ENCODE measurements around the gene NUAK1. TPM values are rescaled to one million over a fixed set of nuclear protein-coding genes. Genes with fewer than 3 reads are reported as not detected.

Gene NUAK1
- total RNA-seq, 4 donors from 2014 or later = 0.75 to 14.7 (median 3.5) TPM

GRCh38 chr12:106015646-106016045 lies 123.1 kb downstream of the NUAK1 start:
- DNase-seq = no peak
- in situ Hi-C loops (cut with MboI; ENCODE audit: low pct_ligation_motif_present in 1 of 4, low pct_unique_long_range_greater_than_20kb in 1 of 4, low sequenced_read_pairs in 3 of 4) = no loop called here

GRCh38 chr12:106013941-106014340 lies 124.8 kb downstream of the NUAK1 start:
- WGBS, 2 donors (ENCODE audit: low coverage in 1 of 2) = 90% methylated on average over 4 of the region's 4 CpGs; no CpG with 5 or more reads in 1 of the 2 donors
- Histone ChIP-seq H3K27me3 (no peaks in the 10 kb centered on the region), H3K27ac (no peak overlapping the region), H3K36me3 (no peaks in the 10 kb centered on the region), H3K4me1 (no peaks in the 10 kb centered on the region), H3K4me3 (no peak overlapping the region), H3K9me3 (no peaks in the 10 kb centered on the region)
- intact Hi-C loops (cut with DNase I; ENCODE audit: low total_unique reads) = no loop called here
- in situ Hi-C loops (cut with MboI; ENCODE audit: low pct_ligation_motif_present in 1 of 4, low pct_unique_long_range_greater_than_20kb in 1 of 4, low sequenced_read_pairs in 3 of 4) = no loop called here
- no peak for DNase-seq
- no peak for TF ChIP-seq EP300 (IDR thresholded peaks at IDR 0.05; ENCODE audit: low read depth)
- no peak for TF ChIP-seq POLR2AphosphoS5 (IDR thresholded peaks at IDR 0.05)
- no peak for TF ChIP-seq CTCF (IDR thresholded peaks at IDR 0.05)
- TF ChIP-seq POLR2A (IDR thresholded peaks at IDR 0.05) = no peak

More at GRCh38 chr12:106015646-106016045, 123.1 kb downstream of the NUAK1 start:
- Histone ChIP-seq H3K4me3 (no peak overlapping the region), H3K9me3 (no peaks in the 10 kb centered on the region), H3K27ac (no peak overlapping the region), H3K36me3 (no peaks in the 10 kb centered on the region), H3K4me1 (no peaks in the 10 kb centered on the region), H3K27me3 (no peaks in the 10 kb centered on the region)
- WGBS, 2 donors (ENCODE audit: low coverage in 1 of 2) = 84 to 90% methylated on average over 4 to 12 of the region's 12 CpGs
- intact Hi-C loops (cut with DNase I; ENCODE audit: low total_unique reads) = no loop called here
- no peak for TF ChIP-seq CTCF (IDR thresholded peaks at IDR 0.05)
- TF ChIP-seq POLR2AphosphoS5 (IDR thresholded peaks at IDR 0.05) = no peak

Other genes starting within 250 kb of the NUAK1 start
- gene CKAP4, start 109.1 kb upstream of the NUAK1 start, total RNA-seq = 10 to 100 TPM; 30.6 to 41.4 (median 36.2) TPM
- gene TCP11L2, start 163.8 kb upstream of the NUAK1 start, total RNA-seq = 10 to 100 TPM in 3 of 4 donors, 1 to 10 TPM in 1; 8.0 to 47.8 (median 41.7) TPM
- 1 to 10 TPM; 5.6 to 8.4 (median 7.7) TPM for gene POLR3B, start 218.8 kb upstream of the NUAK1 start, total RNA-seq